Forelimb muscle (tissue), 1 donor: ENCODE data around the gene WBP2. TPM values are rescaled to one million over a fixed set of nuclear protein-coding genes. Genes with fewer than 3 reads are reported as not detected.

Source experiments
- DNase-seq: peaks from one replicate; pipeline ENCODE4 v3.0.0-alpha.2; 2013; ENCODE audit warnings: low read depth
- polyA plus RNA-seq: library from polyadenylated mRNA; unstranded; fragments of 120-200 nt; gene quantifications from one replicate; pipeline ENCODE4 v1.2.1, GENCODE V29; 2013; ENCODE audit not compliant: insufficient read length

The WBP2 gene
- polyA plus RNA-seq, 1 donor = 51.9 TPM

DNA sequence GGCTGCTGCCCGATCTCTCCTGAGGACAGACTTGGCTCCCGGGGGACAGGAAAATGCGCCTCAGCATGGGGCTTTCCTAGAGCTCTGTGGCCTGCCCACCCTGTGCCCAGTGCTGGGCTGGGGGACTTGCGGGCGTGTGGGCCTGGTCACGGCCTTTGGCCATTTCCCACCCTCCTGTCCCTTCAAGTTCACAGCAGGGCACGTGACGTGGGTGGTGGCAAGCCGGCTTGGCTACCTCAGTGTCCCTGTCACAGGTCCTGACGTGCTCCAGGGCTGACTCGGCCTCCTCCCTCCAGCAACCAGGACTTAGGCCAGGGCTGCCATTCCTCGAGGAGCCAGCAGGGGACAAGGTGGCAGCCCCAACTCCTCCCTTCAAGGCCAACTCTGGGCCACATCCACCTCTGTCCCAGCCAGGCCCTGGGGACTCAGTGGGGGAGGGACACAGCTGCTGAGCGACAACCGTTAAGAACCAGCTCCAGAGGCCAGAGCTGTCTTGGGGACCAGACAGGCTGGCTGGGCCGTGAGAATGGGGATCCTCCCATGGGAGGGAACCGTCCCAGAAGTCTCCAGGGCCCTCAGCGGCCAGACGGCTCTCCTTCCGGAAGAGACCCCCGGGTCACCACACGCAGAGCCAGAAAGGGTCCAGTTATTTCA, 9.9 kb downstream of the WBP2 start:
- DNase-seq = no peak

- no peak for DNase-seq
Measured at GRCh38 chr17:75844530-75845057, 10.5 kb downstream of the WBP2 start.

DNA sequence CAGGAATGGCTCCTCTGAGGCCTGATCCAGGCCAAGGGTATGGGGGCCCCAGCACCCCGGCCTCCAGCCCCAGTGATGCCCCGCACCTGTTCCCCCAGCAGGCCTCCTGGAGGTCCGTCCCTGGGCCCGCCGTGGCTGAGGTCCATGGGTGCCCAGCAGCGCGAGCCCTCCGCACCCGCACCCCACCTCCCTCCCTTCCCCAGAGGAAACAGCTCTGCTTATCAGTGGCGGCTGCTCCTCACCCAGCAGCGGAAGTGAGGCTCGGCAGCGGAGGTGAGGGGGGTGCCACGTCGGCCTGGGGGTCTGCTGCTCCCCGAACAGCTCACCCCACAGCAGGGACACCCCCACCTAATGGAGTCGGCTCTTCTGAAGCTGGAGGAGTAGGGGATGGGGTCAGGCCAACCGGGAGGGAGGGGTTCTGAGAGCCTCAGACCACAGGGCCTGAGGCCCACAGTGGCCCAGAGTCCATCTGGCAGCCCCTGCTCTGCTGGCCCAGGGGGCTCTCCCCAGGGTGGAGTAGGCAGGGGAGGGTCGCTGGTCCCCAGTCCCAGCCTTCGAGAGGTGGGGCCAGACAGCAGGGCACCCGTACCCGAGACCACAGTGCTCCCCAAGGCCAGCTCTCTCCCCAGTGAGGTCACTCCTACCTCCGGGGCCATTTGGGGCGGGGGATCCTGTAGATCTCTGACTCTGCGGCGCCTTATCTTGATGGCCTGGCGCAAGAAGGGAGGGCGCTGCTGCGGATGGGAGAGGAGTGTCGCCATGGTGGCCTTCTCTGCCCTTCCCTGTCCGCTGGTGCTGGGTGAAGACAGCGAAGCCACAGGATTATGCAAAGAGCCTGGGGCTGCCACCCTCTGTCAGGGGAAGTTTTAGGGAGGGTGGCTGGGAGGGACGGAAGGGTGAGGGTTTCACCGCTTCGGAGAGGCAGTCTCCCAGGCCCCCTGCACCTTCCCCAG, 11.3 kb downstream of the WBP2 start, which contains the start of gene UNC13D:
Gene UNC13D, minus strand, starts transcription at position 828 of the 953 bp plus-strand sequence. Its CDS starts 67 bp downstream, at position 761.
- DNase-seq = no peak

- no peak for DNase-seq
Measured at GRCh38 chr17:75842963-75843576, 12.1 kb downstream of the WBP2 start.

DNA sequence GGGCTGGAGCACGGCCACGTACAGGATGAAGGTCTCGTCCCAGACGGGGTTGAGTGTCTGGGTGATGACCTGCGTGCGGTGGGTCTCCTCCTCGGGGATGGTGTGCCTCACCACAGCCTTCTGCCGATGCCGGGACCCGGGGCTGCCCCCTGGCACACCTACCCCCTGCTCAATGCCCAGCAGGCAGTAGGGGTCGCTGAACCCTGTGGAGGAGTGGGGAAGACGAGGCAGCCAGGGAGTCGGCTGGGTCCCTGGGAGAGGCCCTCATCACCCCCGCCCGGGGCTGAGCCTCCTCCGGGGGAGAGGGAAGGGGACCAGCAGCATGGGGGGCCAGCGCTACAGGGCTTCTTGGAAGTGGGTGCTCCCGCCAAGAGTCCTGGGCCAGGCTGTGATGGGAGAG, 12.7 kb downstream of the WBP2 start:
- DNase-seq = no peak

- no peak for DNase-seq
Measured at GRCh38 chr17:75840799-75841164, 14.4 kb downstream of the WBP2 start.

DNA sequence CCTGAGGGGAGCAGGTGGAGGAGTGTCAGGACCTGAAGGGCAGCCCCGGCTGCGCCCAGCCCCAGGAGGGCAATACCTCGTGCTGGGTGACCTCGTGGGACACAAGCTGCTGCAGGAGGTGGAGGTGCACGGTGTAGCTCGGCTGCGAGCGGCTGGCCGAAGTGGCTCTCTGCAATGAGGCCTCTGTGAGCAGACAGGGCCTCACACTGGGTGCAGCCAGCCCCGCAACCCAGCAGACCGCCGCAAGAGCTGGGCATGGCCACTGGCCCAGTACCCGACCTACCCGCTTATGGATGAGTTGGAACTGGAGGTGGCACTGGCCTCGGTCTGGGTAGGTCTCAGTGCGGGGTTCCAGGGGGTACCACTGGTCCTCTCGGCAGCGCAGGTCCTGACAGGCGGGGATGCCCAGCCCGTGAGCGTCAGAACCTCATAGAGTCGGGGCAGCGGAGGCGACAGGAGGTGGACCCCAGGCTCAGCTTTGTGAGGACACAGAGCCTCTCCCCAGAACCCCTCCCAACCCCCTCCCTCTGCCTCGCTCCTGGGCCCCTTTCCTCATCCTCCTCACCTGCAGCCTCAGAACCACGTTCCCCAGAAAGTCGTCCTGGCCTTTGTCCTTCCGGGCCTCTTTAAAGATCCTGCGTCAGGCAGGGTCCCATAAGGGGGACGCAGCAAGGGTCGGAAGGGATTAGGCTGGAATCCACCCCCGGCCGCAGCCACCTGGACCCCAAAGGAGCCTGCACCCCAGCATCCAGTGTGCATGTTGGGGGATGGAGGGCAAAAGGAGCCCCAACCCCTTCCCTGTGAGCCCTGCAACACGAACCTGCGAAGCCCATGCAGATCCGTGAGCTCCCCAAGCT, 15.0 kb downstream of the WBP2 start:
- DNase-seq = no peak

- DNase-seq = no peak
Measured at GRCh38 chr17:75838410-75838809, 16.7 kb downstream of the WBP2 start.

DNA sequence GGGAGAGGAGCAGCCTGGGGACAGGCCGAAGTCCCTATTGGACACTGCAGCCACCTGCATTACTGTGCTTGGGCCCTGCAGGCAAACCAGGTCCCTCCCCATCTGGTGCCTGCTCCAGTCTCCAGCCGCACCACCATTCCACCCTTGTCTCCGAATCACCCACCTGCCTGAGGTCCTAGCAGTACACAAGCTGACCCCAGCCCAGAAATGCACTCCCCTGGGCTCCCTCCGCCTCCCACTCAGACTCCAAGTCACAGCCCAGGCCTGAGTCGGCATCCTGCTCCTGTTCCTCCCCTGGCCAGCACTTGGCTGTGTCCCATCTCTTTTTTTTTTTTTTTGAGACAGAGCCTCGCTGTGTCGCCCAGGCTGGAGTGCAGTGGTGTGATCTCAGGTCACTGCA, 17.2 kb downstream of the WBP2 start:
- no peak for DNase-seq

DNA sequence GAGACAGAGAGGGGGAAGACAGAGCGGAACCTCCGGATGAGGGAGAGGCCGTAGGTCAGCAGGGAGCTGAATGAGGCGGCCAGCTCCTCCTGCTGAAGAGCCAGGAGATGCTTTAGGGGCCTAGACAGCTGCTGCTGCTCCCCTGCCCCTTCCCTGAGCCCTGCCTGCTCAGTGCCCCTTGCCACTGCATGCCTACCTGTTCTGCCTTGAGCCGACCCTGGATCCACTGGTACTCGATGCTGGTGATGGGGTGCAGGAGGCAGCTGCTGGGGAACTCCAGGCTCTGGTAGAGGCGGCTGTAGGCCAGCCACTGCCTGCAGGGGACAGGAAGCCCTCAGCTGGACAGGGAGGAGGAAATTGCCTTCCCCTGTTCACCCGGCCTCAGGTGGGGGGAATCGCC, 18.5 kb downstream of the WBP2 start:
- no peak for DNase-seq

DNA sequence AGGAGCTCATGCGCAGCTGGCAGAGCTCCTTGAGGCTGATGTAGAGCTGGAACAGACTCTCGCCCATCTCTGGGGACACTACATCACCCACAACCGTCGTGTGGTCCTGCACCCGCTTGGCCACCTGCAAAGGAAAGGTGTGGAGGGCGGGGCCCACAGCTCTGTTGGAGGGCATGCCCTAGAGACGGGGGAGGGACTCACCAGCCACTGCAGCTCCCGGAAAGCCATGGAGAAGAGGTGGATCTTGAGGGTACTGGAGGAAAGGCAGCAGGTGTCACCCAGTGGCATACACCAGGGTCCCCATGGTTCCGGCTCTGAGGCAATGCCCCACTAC, 19.5 kb downstream of the WBP2 start:
- DNase-seq = no peak

GRCh38 chr17:75834928-75835653, 20.0 kb downstream of the WBP2 start:
- no peak for DNase-seq

- no peak for DNase-seq
Measured at GRCh38 chr17:75834279-75834920, 20.7 kb downstream of the WBP2 start.

DNA sequence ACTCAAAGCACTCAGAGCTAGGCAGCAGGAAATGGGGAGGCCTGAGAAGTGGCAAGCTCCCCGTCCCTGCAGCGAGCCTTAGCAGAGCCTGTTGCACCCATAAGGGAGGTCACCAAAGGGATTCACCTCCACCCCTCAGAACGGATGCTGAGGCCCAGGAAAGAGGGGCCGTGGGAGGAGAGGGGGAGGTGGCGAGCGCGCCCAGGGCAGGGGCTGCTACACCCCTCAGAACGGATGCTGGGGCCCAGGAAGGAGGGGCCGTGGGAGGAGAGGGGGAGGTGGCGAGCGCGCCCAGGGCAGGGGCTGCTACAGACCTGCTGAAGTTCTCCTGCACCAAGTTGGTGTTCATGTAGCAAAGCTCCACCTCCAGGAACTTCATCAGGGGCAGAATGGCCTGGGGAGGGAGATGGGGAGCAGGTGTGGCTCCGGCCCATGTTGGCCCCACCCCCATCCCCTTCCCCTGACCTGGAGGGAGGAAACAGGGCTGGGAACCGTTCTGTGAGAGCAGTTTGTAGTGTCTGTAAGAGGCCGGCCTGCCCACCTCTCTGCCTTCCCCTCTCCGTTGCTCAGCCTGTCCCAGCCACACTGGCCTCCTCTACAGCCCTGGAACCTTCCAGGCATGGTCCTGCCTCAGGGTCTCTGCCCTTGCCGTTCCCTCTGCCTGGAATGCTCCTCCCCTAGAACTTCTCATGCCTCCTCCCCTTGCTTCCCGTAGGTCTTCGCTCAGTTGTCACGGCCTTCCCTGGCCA, 22.3 kb downstream of the WBP2 start:
- no peak for DNase-seq

GRCh38 chr17:75832164-75832651, 22.9 kb downstream of the WBP2 start:
- DNase-seq = no peak

DNA sequence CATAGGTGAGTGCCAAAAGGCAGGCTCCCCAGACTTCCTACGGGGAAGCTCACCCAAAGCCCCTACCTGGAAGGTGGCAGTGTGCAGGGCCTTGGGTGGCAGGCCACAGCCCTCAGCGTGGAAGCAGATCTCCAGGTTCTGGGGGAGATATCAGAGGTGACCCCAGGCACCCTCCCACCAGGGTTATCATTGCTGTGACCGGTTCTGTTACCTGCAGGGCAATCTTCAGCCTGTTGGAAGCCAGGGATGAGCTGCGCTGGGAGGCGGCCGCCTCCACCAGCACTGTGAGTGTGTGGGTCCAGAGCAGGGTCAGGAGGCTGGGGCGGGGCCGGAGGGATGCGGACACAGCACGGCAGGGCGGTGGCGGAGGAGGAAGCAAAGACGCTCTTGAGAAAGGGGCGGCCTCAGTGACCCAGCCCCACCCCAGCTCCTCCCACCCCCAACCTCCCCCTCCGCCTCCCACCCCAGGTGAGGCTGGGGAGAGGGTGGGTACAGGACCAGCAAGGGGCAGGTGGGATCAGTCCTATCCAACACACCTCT, 24.0 kb downstream of the WBP2 start:
- DNase-seq = no peak

DNA sequence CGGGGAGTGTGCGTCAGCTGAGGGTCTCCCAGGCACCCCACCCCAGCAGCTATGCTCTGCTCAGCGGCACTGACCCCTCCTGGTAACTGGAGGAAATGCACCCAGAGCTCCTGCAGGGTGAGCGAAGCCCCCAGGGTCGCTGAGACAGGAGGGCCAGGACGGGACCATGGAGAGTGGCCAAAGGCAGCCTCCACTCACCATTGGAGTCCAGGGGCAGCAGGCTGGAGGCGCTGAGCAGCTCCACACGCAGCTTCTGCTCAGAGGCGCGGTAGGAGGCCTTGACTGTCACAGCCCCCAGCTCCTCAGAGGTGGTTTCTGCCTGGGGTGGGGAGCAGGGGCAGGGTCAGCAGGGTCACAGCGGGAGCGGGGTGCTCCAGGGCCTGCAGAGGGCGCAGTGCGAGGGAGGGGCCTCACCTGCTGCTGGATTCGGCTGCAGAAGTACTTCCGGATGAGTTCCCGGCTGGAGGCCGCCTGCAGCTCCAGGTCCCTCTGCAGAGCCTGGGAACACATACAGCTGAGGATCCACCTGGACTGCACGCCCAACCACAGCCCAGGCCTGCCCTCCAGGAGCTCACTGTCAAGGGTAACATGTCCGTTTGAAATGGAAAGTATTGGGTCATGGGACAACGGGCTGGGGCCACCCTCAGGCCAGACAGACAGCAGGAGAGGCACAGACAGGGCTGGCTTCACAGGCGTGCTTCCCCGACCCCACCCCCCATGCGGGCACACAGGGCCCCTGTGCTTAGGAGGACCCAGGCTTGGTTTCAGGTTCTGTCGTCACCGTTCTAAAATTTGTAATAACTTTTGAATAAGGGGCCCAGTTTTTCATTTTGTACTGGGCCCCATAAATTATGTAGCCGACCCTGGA, 24.7 kb downstream of the WBP2 start:
- no peak for DNase-seq

DNA sequence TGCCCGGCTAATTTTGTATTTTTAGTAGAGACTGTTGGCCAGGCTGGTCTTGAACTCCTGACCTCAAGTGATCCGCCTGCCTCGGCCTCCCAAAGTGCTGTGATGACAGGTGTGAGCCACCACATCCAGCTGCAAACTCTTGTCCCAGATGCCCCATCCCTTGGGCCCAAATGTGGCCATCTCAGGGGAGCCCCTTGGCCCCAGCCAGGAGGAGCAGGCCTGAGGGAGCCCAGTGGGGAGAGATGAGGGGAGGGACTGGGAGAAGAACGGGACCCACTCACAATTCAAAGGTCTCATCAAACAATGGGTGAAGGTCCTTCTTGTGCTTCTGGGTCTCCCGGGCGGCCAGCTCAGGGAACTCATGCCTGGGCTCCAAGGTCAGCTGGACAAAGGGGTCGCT, 25.4 kb downstream of the WBP2 start:
- DNase-seq = no peak
